ENCODE results near the gene PCDHGA5.
"Not testable (repeated sequence)": the region's sequence is repeated elsewhere in the genome, so short reads cannot be mapped to it uniquely, and the experiment has no call there.

Gene PCDHGA5

DNA sequence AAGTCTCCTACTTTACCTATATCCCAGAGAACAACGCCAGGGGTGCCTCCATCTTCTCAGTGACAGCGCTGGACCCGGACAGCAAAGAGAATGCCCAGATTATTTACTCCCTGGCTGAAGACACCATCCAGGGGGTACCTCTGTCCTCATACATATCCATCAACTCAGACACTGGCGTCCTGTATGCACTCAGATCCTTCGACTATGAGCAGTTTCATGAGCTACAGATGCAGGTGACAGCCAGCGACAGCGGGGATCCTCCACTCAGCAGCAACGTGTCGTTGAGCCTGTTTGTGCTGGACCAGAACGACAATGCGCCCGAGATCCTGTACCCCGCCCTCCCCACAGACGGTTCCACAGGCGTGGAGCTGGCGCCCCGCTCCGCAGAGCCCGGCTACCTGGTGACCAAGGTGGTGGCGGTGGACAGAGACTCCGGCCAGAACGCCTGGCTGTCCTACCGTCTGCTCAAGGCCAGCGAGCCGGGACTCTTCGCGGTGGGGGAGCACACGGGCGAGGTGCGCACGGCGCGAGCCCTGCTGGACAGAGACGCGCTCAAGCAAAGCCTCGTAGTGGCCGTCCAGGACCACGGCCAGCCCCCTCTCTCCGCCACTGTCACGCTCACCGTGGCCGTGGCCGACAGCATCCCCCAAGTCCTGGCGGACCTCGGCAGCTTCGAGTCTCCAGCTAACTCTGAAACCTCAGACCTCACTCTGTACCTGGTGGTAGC lies 50.7 kb downstream of the PCDHGA5 start:
- DNase-seq (ENCODE audit: low read depth): not testable (repeated sequence)

DNA sequence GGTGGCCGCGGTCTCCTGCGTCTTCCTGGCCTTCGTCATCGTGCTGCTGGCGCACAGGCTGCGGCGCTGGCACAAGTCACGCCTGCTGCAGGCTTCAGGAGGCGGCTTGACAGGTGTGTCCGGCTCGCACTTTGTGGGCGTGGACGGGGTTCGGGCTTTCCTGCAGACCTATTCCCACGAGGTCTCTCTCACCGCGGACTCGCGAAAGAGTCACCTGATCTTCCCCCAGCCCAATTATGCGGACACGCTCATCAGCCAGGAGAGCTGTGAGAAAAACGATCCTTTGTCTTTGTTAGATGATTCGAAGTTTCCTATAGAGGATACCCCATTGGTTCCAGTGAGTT lies 51.3 kb downstream of the PCDHGA5 start:
- DNase-seq (ENCODE audit: low read depth): not testable (repeated sequence)

All from amniotic epithelial cell (primary cell).